Subcutaneous preadipocyte (primary cell): ENCODE results near the gene GPR15. TPM values are rescaled to one million over a fixed set of nuclear protein-coding genes. Genes with fewer than 3 reads are reported as not detected.

Experiments
- small RNA-seq: library from RNA; depleted of rRNA; stranded (forward); fragments of <200 nt; gene quantifications from one replicate; pipeline ENCODE3, GENCODE V24; 2012
- total RNA-seq: library from RNA; depleted of rRNA; stranded (reverse); fragments of >200 nt; gene quantifications from 2 replicates; pipeline ENCODE4 v1.2.3, GENCODE V29; 2012

The GPR15 gene
- total RNA-seq: not detected in 2 replicates

DNA sequence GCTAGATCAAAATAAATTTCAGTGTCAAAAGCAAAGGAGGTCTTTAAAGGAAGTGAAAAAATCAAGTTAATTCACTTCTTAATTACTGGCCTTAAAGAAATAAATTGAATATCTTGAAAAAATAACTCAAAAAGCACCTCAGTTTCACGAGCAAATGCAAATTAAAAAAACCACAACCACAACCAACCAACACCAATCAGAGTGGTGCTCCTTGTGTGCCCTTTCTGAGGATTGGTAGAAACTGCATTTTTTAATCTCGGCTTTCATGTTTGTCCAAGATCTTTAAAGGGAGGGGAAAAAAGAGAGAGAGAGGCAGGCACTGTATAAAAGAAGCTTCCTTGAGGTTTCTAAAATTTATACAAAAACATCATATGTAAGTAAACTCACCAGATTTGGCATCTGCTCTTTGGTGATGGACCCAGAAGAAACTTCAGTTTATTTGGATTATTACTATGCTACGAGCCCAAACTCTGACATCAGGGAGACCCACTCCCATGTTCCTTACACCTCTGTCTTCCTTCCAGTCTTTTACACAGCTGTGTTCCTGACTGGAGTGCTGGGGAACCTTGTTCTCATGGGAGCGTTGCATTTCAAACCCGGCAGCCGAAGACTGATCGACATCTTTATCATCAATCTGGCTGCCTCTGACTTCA lies at the start of gene GPR15:
Gene GPR15 (plus strand): TSS at position 357 of the 653 bp plus-strand sequence. CDS start 56 bp downstream, at position 413.

DNA sequence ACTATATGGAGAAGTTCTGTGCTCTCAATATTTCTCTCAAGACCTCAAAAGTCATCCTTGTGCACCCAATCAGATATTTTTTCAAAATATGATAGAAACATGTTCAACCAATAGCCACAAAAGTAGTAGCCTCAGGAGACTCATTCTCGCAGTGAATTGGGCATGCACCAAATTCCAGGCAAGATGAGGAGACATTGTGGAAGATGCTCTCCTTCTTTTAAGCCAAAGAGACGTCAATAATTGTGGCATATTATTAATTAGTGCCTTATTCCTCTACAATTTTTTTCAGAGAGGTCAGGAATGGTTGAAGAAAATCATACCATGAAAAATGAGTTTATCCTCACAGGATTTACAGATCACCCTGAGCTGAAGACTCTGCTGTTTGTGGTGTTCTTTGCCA lies 34.4 kb upstream of the GPR15 start, which contains the start of gene OR5K2:
Gene OR5K2 (plus strand): TSS at position 301 of the 400 bp plus-strand sequence. CDS start 0 bp downstream, at position 301.

DNA sequence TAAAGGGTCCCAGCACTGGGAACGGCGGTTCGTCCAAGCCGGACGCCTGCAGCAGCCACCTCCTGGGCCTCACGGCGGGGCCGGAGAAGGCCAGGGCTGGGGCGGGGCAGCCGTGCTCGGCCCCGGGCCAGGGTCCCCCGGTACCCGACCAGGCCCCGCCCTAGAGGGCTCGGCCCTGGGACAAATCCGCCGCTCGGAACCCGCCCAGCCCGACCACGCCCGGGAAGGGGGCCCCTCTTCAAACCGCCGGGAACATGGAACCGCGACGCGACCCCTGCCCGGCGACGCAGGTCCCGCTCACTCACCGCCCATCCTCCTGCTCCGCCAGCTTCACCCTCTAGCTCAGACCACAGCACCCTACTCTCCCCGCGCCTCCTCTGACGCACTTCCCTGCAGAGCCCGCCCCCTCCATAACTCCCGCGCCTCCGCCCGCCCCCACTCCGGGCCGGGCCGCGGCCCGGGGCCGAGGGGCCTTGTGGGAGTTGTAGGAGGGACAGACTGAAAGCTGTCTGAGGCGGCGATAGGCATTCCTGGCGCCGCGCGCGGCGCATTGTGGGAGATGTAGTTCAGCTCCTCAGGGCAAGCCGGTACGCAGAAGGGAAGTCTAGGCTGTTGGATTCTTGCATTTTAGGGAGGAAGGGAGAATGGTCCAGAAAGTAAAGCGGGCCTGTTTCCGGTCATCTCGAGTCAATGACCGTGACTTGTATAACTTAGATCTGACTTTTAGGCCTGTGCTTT lies 9.1 kb upstream of the GPR15 start, which contains the start of gene CLDND1:
Gene CLDND1 (minus strand): TSS at position 359 of the 738 bp plus-strand sequence. CDS start 1,478 bp downstream, outside the sequence.

Small RNA genes within 50 kb of the gene (small RNA-seq; reads per million reads assigned to genes)
- gene RPL38P4: not detected

Other genes starting within 250 kb of the GPR15 start
- not detected in 2 replicates for gene OR5H2, start 249.5 kb upstream of the GPR15 start, total RNA-seq
- gene OR5K4, start 178.1 kb upstream of the GPR15 start, total RNA-seq: not detected in 2 replicates
- not detected in 2 replicates for gene OR5K3, start 141.3 kb upstream of the GPR15 start, total RNA-seq
- not detected in 2 replicates for gene OR5K1, start 68.8 kb upstream of the GPR15 start, total RNA-seq
- not detected in 2 replicates for gene OR5K2, start 34.3 kb upstream of the GPR15 start, total RNA-seq
- 31.6 and 32.6 TPM in 2 replicates for gene CLDND1, start 9.1 kb upstream of the GPR15 start, total RNA-seq
- gene CPOX, start 61.6 kb downstream of the GPR15 start, total RNA-seq: 20.9 and 24.6 TPM in 2 replicates
- gene ST3GAL6, start 231.4 kb downstream of the GPR15 start, total RNA-seq: 0.59 and 1.5 TPM in 2 replicates